PC-9 (cell line): Measurements from ENCODE around the gene OR13C5.

Experiments used
- EZH2 ChIP-seq: fragments of 200-600 bp; sonication (generic); IDR thresholded peaks from 2 replicates; pipeline ENCODE4 v1.8.0; 2017; ENCODE audit warnings: antibody characterized with exemption, low read depth
- TF ChIP-seq, protein P1 (sequence below): fragments of 200-600 bp; sonication (generic); conservative IDR thresholded peaks from 2 replicates; pipeline ENCODE4 v1.6.1; 2017; ENCODE audit warnings: mixed run types, antibody characterized with exemption, mild to moderate bottlenecking, moderate library complexity

DNA sequence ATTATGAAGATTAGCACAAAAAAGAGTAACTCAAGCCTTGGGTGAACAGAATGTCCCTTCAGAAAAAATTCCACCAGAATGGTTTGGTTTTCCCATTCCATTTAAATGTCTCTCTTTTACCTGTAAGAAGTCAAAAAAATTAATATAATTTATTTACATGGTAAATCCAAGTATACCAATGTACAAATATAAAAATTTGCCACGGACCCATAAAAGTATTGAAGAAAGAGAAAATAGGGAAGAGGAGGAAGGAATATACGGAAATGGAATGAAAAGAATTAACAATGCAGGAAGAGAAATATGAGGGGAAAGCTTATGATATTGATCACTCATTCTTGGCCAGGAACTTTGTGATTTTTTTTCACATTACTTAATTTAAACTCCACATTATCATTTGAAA, 18.9 kb upstream of the OR13C5 start, which contains the start of gene OR13C9:
- TF ChIP-seq EZH2: no peak
- TF ChIP-seq, protein P1, sequence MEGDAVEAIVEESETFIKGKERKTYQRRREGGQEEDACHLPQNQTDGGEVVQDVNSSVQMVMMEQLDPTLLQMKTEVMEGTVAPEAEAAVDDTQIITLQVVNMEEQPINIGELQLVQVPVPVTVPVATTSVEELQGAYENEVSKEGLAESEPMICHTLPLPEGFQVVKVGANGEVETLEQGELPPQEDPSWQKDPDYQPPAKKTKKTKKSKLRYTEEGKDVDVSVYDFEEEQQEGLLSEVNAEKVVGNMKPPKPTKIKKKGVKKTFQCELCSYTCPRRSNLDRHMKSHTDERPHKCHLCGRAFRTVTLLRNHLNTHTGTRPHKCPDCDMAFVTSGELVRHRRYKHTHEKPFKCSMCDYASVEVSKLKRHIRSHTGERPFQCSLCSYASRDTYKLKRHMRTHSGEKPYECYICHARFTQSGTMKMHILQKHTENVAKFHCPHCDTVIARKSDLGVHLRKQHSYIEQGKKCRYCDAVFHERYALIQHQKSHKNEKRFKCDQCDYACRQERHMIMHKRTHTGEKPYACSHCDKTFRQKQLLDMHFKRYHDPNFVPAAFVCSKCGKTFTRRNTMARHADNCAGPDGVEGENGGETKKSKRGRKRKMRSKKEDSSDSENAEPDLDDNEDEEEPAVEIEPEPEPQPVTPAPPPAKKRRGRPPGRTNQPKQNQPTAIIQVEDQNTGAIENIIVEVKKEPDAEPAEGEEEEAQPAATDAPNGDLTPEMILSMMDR: no peak
